T47D (cell line): ENCODE measurements around the gene ACAP1.
"Not testable (repeated sequence)": the region's sequence is repeated elsewhere in the genome, so short reads cannot be mapped to it uniquely, and the experiment has no call there.

Source experiments
- DNase-seq, 2 experiments: peaks; one replicate each; pipeline versions ENCODE4 v3.0.0 to v3.0.0-alpha.2; 2011 to 2012; ENCODE audit warnings: low read depth in 1 of 2, low spot score in 1 of 2
- JUND ChIP-seq: IDR thresholded peaks from 2 replicates; pipeline ENCODE4 v1.6.1; 2012; ENCODE audit warnings: low read depth
- in situ Hi-C: cut with HindIII; loops from 2 replicates; pipeline ENCODE4 v1.10.0; 2016; ENCODE audit warnings: low sequenced_read_pairs, low pct_unique_long_range_greater_than_20kb

Gene ACAP1

GRCh38 chr17:7356756-7357155, 20.4 kb downstream of the ACAP1 start:
- in situ Hi-C loops, result no loop called here
- no peak for TF ChIP-seq JUND
- DNase-seq, result no peak

GRCh38 chr17:7357381-7357780, 21.1 kb downstream of the ACAP1 start:
- no peak for DNase-seq
- in situ Hi-C loops, result no loop called here
- no peak for TF ChIP-seq JUND

- in situ Hi-C loops, result no loop called here
- TF ChIP-seq JUND, result no peak
- no peak for DNase-seq
Measured at GRCh38 chr17:7361906-7362305, 25.6 kb downstream of the ACAP1 start.

GRCh38 chr17:7363311-7363710, 27.0 kb downstream of the ACAP1 start:
- no peak for TF ChIP-seq JUND
- in situ Hi-C loops, result no loop called here
- DNase-seq, result no peak

GRCh38 chr17:7365963-7366362, 29.6 kb downstream of the ACAP1 start:
- in situ Hi-C loops, DNase-seq: not testable (repeated sequence)

- in situ Hi-C loops, result no loop called here
- DNase-seq, result no peak
- TF ChIP-seq JUND, result no peak
Measured at GRCh38 chr17:7367083-7367482, 30.8 kb downstream of the ACAP1 start.

GRCh38 chr17:7367918-7368598, 31.7 kb downstream of the ACAP1 start:
- in situ Hi-C loops, result no loop called here
- TF ChIP-seq JUND, result no peak
- no peak for DNase-seq

GRCh38 chr17:7368599-7368994, 32.3 kb downstream of the ACAP1 start:
- in situ Hi-C loops, DNase-seq: not testable (repeated sequence)

- DNase-seq, result no peak
Measured at GRCh38 chr17:7369825-7370224, 33.5 kb downstream of the ACAP1 start.

GRCh38 chr17:7370853-7371252, 34.5 kb downstream of the ACAP1 start:
- DNase-seq, result no peak
- in situ Hi-C loops, result no loop called here

More at GRCh38 chr17:7369825-7370224, 33.5 kb downstream of the ACAP1 start:
- in situ Hi-C loops, result no loop called here
- no peak for TF ChIP-seq JUND

GRCh38 chr17:7374353-7374752, 38.0 kb downstream of the ACAP1 start:
- no peak for TF ChIP-seq JUND
- in situ Hi-C loops, result no loop called here

More at GRCh38 chr17:7370853-7371252, 34.5 kb downstream of the ACAP1 start:
- no peak for TF ChIP-seq JUND

GRCh38 chr17:7379134-7379533, 42.8 kb downstream of the ACAP1 start:
- TF ChIP-seq JUND, result no peak
- DNase-seq, result no peak
- in situ Hi-C loops, result no loop called here

More at GRCh38 chr17:7374353-7374752, 38.0 kb downstream of the ACAP1 start:
- DNase-seq, result no peak

GRCh38 chr17:7380321-7380720, 44.0 kb downstream of the ACAP1 start:
- peak in 1 of 2 experiments; percentile 60 for DNase-seq
- in situ Hi-C loops, result no loop called here
- no peak for TF ChIP-seq JUND
